GM21825 (cell line): ENCODE results near the gene ABCA9.

Source experiments
- ATAC-seq: cut with Tn5 transposase; IDR thresholded peaks from one replicate; pipeline ENCODE4 v1.9.1; 2021; ENCODE audit warnings: mild to moderate bottlenecking, moderate library complexity; ENCODE audit not compliant: unreplicated experiment

The ABCA9 gene

GRCh38 chr17:69066482-69066881 lies 5.8 kb upstream of the ABCA9 start:
- no peak for ATAC-seq

GRCh38 chr17:69065113-69065512 lies 4.4 kb upstream of the ABCA9 start:
- no peak for ATAC-seq

- no peak for ATAC-seq
Measured at GRCh38 chr17:69064476-69064875, 3.7 kb upstream of the ABCA9 start.

GRCh38 chr17:69064001-69064400 lies 3.3 kb upstream of the ABCA9 start:
- no peak for ATAC-seq

- no peak for ATAC-seq
Measured at GRCh38 chr17:69062860-69063581, 2.3 kb upstream of the ABCA9 start.

GRCh38 chr17:69061721-69062556 lies 1.2 kb upstream of the ABCA9 start:
- no peak for ATAC-seq

GRCh38 chr17:69059458-69060175 lies 1.1 kb downstream of the ABCA9 start:
- no peak for ATAC-seq

- ATAC-seq, result no peak
Measured at GRCh38 chr17:69058165-69058564, 2.6 kb downstream of the ABCA9 start.

- ATAC-seq, result no peak
Measured at GRCh38 chr17:69057280-69057679, 3.4 kb downstream of the ABCA9 start.

GRCh38 chr17:69056179-69056823 lies 4.4 kb downstream of the ABCA9 start:
- no peak for ATAC-seq

- ATAC-seq, result no peak
Measured at GRCh38 chr17:69055334-69055733, 5.4 kb downstream of the ABCA9 start.

GRCh38 chr17:69050999-69051775 lies 9.5 kb downstream of the ABCA9 start:
- no peak for ATAC-seq

GRCh38 chr17:69048634-69049033 lies 12.1 kb downstream of the ABCA9 start:
- ATAC-seq, result no peak

- no peak for ATAC-seq
Measured at GRCh38 chr17:69047368-69048263, 13.1 kb downstream of the ABCA9 start.

GRCh38 chr17:69046121-69046807 lies 14.5 kb downstream of the ABCA9 start:
- no peak for ATAC-seq

- no peak for ATAC-seq
Measured at GRCh38 chr17:69045646-69046045, 15.1 kb downstream of the ABCA9 start.

GRCh38 chr17:69044371-69044770 lies 16.4 kb downstream of the ABCA9 start:
- ATAC-seq, result no peak

GRCh38 chr17:69043098-69043734 lies 17.5 kb downstream of the ABCA9 start:
- ATAC-seq, result no peak
